Suprapubic skin (tissue), 4 donors: Measurements from ENCODE around the gene CASP6.

Experiments
- CTCF ChIP-seq, 2 donors: fragments of 200-600 bp in 1 of 2; fragments of 450-650 bp in 1 of 2; sonication (generic) in 1 of 2; IDR thresholded peaks; one replicate each; pipeline ENCODE4 v1.5.1; 2016 to 2019; ENCODE audit warnings: antibody characterized with exemption in 2 of 2, mild to moderate bottlenecking in 1 of 2, moderate library complexity in 1 of 2
- EP300 ChIP-seq: sonication (generic); formaldehyde crosslinking; IDR thresholded peaks from one replicate; pipeline ENCODE4 v1.6.1; 2017; ENCODE audit warnings: antibody characterized with exemption
- POLR2A ChIP-seq, 2 donors: fragments of 450-650 bp; IDR thresholded peaks; one replicate each; pipeline ENCODE4 v1.6.1; 2017; ENCODE audit warnings: antibody characterized with exemption in 2 of 2, mild to moderate bottlenecking in 2 of 2, moderate library complexity in 2 of 2
- POLR2AphosphoS5 ChIP-seq, 3 donors: sonication (generic); formaldehyde crosslinking; IDR thresholded peaks; one replicate each; pipeline ENCODE4 v1.6.1; 2017; ENCODE audit warnings: antibody characterized with exemption in 3 of 3

- TF ChIP-seq CTCF (IDR thresholded peaks at IDR 0.05) (no peak), POLR2A (IDR thresholded peaks at IDR 0.05) (no peak), POLR2AphosphoS5 (IDR thresholded peaks at IDR 0.05) (no peak), EP300 (no peak)
These were observed 1.5 kb downstream of the CASP6 start for GRCh38 chr4:109701566-109702410.
